Psoas muscle (tissue), 8 donors: Measurements from ENCODE around the gene KIRREL1. TPM values are rescaled to one million over a fixed set of nuclear protein-coding genes. Genes with fewer than 3 reads are reported as not detected.

Experiments used
- ATAC-seq, 4 donors: fragments of 200-7000 bp; cut with Tn5 transposase; one replicate each; pipeline ENCODE4 v1.9.1; 2020; ENCODE audit warnings: moderate library complexity in 3 of 4, mild to moderate bottlenecking in 2 of 4
- DNase-seq, 2 donors: peaks; one replicate each; pipeline ENCODE4 v3.0.0-alpha.2; 2020
- H3K27ac ChIP-seq: fragments of 200-600 bp; one replicate; pipeline ENCODE4 v1.8.0; 2022
- H3K27me3 ChIP-seq, 3 donors: fragments of 200-600 bp in 1 of 3; one replicate each; pipeline versions ENCODE4 v1.6.1 to v1.8.0; 2013 to 2022; ENCODE audit warnings: low read length in 2 of 3, mild to moderate bottlenecking in 2 of 3, moderate library complexity in 1 of 3; ENCODE audit not compliant: insufficient read depth in 3 of 3
- H3K36me3 ChIP-seq, 2 donors: fragments of 200-600 bp in 1 of 2; one replicate each; pipeline versions ENCODE4 v1.6.1 to v1.8.0; 2013 to 2022; ENCODE audit warnings: low read depth in 1 of 2, mild to moderate bottlenecking in 1 of 2, moderate library complexity in 1 of 2; ENCODE audit not compliant: insufficient read depth in 1 of 2
- H3K4me1 ChIP-seq: fragments of 200-600 bp; one replicate; pipeline ENCODE4 v1.8.0; 2022
- H3K4me3 ChIP-seq: fragments of 200-600 bp; one replicate; pipeline ENCODE4 v1.8.0; 2022; ENCODE audit warnings: mild to moderate bottlenecking
- H3K9me3 ChIP-seq: fragments of 200-600 bp; one replicate; pipeline ENCODE4 v1.8.0; 2022
- CTCF ChIP-seq: fragments of 200-600 bp; IDR thresholded peaks from one replicate; pipeline ENCODE4 v1.8.0; 2022; ENCODE audit warnings: antibody characterized with exemption
- WGBS, 3 donors: extraction: QIAGEN DNeasy Blood & Tissue Kit; methylation state at CpG; one replicate each; pipeline versions ENCODE4 v1.1.6 to v1.1.7; 2013; 5-methylcytosine and 5-hydroxymethylcytosine counted together
- intact Hi-C, 2 donors: fragments of 100-400 bp; cut with DNase I; formaldehyde crosslinking; loops; one replicate each; pipeline versions ENCODE4 v1.11.0 to v1.14.2; 2022
- polyA plus RNA-seq, 3 donors: library from polyadenylated mRNA; stranded (reverse); fragments of 200-250 nt; gene quantifications; one replicate each; pipeline ENCODE4 v1.2.3, GENCODE V29; 2013
- total RNA-seq, 4 donors: library from RNA; stranded (reverse); fragmentation: NEBNext Ultra II Directional in 2 of 4; extraction: Animal tissue kit (Norgen Biotek cat#: 25700) in 2 of 4; gene quantifications; one replicate each; pipeline versions ENCODE4 v1.2.1 to v1.2.4, GENCODE V29; 2021 to 2023
- donor health status: healthy with polysubstance abuse.
- donor health status: DM: no; HTN: no; CAD: no; lungs with moderate emphysema.
- donor health status: Bipolar disorder and iron deficiency.
- donor health status: healthy.
- donor health status: DM: yes; HTN: yes; CAD: no.
- donor health status: DM: no; HTN: no; CAD: no.
- donor health status: DM: no; HTN: no; CAD: no.
- donor health status: DM: yes; HTN: yes; CAD: no.

Gene KIRREL1
- total and polyA plus RNA-seq, 7 donors: 1.3 to 7.6 (median 4.3) TPM

DNA sequence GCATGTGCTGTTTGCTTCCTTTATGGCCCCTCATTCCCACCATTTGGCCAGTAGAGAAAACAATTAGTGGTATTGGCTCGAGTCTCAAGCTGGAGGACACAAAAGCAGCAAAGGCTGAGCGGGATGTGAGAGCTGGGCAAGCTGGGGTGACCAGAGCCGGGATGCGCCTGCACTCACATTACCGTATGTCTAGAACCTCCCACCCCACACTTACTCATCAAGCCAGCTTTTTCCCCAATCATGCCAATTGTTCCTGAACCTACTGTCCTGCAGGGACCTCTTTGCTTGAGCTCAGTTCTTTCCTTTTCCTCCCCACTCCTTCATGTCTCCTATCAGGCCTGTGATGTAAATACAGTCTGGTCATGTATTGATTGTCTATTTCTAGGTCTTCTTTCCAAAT lies 45.9 kb downstream of the KIRREL1 start:
- no peaks in the 10 kb centered on the region for H3K9me3 ChIP-seq
- WGBS, 3 donors: 52 to 67% (median 57%) methylated on average over 5 of the region's 5 CpGs
- no peak for DNase-seq
- ATAC-seq: no peak
- H3K27ac ChIP-seq: no peak overlapping the region
- no peak for TF ChIP-seq CTCF
- H3K27me3 ChIP-seq: peaks cover 0 to 3% (median 2%) of the 10 kb centered on the region in 3 donors
- no peaks in the 10 kb centered on the region for H3K36me3 ChIP-seq
- H3K4me3 ChIP-seq: no peak overlapping the region
- intact Hi-C loops: no loop called here
- no peaks in the 10 kb centered on the region for H3K4me1 ChIP-seq

DNA sequence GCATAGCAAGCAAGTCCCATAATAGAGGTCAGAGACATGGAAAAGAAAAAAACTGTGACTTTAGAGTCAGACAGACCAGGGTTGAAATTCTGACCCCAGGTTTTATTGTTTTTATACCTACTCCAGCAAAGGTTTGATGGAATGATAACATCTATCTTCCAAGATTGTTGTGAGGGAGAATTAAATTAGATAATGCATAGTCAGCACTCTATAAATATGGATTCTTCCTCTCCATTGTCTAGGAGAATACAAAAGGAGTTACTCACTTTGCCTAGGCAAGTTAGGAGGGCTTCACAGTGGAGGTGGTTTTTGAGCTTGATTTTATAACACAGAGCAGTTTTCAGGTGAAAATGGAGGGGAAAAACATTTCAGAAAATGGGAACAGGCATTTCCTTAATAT lies 46.9 kb downstream of the KIRREL1 start:
- DNase-seq: no peak
- H3K4me1 ChIP-seq: no peaks in the 10 kb centered on the region
- intact Hi-C loops: no loop called here

GRCh38 chr1:158043232-158043631 lies 49.8 kb downstream of the KIRREL1 start:
- Histone ChIP-seq H3K9me3 (no peaks in the 10 kb centered on the region), H3K4me1 (no peaks in the 10 kb centered on the region), H3K36me3 (no peaks in the 10 kb centered on the region), H3K27ac (no peak overlapping the region), H3K27me3 (peaks cover 0 to 8% (median 2%) of the 10 kb centered on the region in 3 donors), H3K4me3 (no peak overlapping the region)
- intact Hi-C loops: no loop called here
- DNase-seq (no peak), ATAC-seq (no peak)
- WGBS, 3 donors: 41 to 79% (median 49%) methylated on average over 5 of the region's 5 CpGs
- no peak for TF ChIP-seq CTCF

More for the DNA sequence above, 46.9 kb downstream of the KIRREL1 start:
- ATAC-seq: no peak
- Histone ChIP-seq H3K4me3 (no peak overlapping the region), H3K27me3 (peaks cover 0 to 3% (median 2%) of the 10 kb centered on the region in 3 donors), H3K27ac (no peak overlapping the region), H3K36me3 (no peaks in the 10 kb centered on the region), H3K9me3 (no peaks in the 10 kb centered on the region)
- TF ChIP-seq CTCF: no peak

- Histone ChIP-seq H3K9me3 (no peaks in the 10 kb centered on the region), H3K36me3 (no peaks in the 10 kb centered on the region), H3K4me1 (no peaks in the 10 kb centered on the region), H3K4me3 (no peak overlapping the region), H3K27ac (no peak overlapping the region), H3K27me3 (peaks cover 0 to 10% (median 2%) of the 10 kb centered on the region in 3 donors)
- intact Hi-C loops: loop anchor here in 1 of 2 donors (2.0 kb wide), 1 partner anchor 57 kb away; no protein-coding TSS in a partner anchor
- DNase-seq (no peak), ATAC-seq (no peak)
- 9 to 13% (median 11%) methylated on average over 2 of the region's 2 CpGs for WGBS, 3 donors
- no peak for TF ChIP-seq CTCF
Observed at GRCh38 chr1:158045639-158046038, 52.2 kb downstream of the KIRREL1 start.
